Measurements from ENCODE around the gene GOLGA6D. TPM values are rescaled to one million over a fixed set of nuclear protein-coding genes. Genes with fewer than 3 reads are reported as not detected.

Gene GOLGA6D
- polyA plus RNA-seq, 3 donors = not detected

GRCh38 chr15:75335705-75336355 is 53.2 kb downstream of the GOLGA6D start, which contains the start of gene COMMD4:
TSS of gene COMMD4 (plus strand) at chr15:75336063. CDS start at chr15:75336090, 27 bp downstream.
- peaks cover 12 to 16% of the 10 kb centered on the region in 2 donors for H3K4me1 ChIP-seq (ENCODE audit: control insufficient read depth in 1 of 2, insufficient read depth in 2 of 2, low read length in 2 of 2)
- H3K79me2 ChIP-seq (ENCODE audit: insufficient read depth, low read length) = peaks cover 4% of the 10 kb centered on the region
- peak within 1 kb of the TSS in 6 of 7 donors; percentile 78 to 95 (median 89) for H3K27ac Mint-ChIP-seq
- intact Hi-C loops (cut with micrococcal nuclease) = no loop called here
- peak within 1 kb of the TSS; percentile 91 for H3K4me2 ChIP-seq (replicated peaks; ENCODE audit: extremely low read depth, low read length, poor library complexity, severe bottlenecking)
- H3K9ac ChIP-seq (ENCODE audit: insufficient read depth, low read length, poor library complexity, severe bottlenecking) = peak within 1 kb of the TSS; percentile 77
- no peaks in the 10 kb centered on the region for H3K9me3 ChIP-seq (replicated peaks in 1 of 2; ENCODE audit: control insufficient read depth in 1 of 2, insufficient read depth in 1 of 2, low read length in 2 of 2)
- peaks cover 0 to 4% (median 3%) of the 10 kb centered on the region in 3 donors for H3K27me3 Mint-ChIP-seq (ENCODE audit: low read depth in 3 of 3)
- peak within 1 kb of the TSS in 1 of 2 donors; percentile 61 for H3K27ac ChIP-seq (ENCODE audit: low read depth in 1 of 2, low read length in 2 of 2)
- no peaks in the 10 kb centered on the region for H3K27me3 ChIP-seq (ENCODE audit: control insufficient read depth in 2 of 2, insufficient read depth in 2 of 2, low read length in 2 of 2)
- DNase-seq = peak; percentile 47 to 84 (median 80)
- peaks cover 22% of the 10 kb centered on the region for H3K4me1 Mint-ChIP-seq
- H3K9me3 Mint-ChIP-seq = no peaks in the 10 kb centered on the region
- peaks cover 0 to 4% of the 10 kb centered on the region in 2 donors for H3K36me3 ChIP-seq (replicated peaks in 1 of 2; ENCODE audit: control insufficient read depth in 1 of 2, insufficient read depth in 2 of 2, low read length in 2 of 2)
- peak within 1 kb of the TSS; percentile 97 for H2AFZ ChIP-seq (ENCODE audit: insufficient read depth, low read depth, low read length, poor library complexity, severe bottlenecking)
- WGBS (ENCODE audit: insufficient coverage) = under 1% methylated on average over 30 of the region's 42 CpGs
- no peak for TF ChIP-seq CTCF (IDR thresholded peaks at IDR 0.05)
- H3K36me3 Mint-ChIP-seq = peaks cover 13 to 14% of the 10 kb centered on the region in 2 donors
- H3K4me3 ChIP-seq (replicated peaks in 1 of 3; ENCODE audit: low read depth in 2 of 3, low read length in 3 of 3) = peak within 1 kb of the TSS; percentile 57 to 89 (median 88)
- no peaks in the 10 kb centered on the region for H4K20me1 ChIP-seq (ENCODE audit: insufficient read depth, low read length)
- H3K4me3 Mint-ChIP-seq = peak within 1 kb of the TSS; percentile 97 to 99

GRCh38 chr15:75338661-75339240 is 56.1 kb downstream of the GOLGA6D start:
- Mint-ChIP-seq H3K27ac (no peak overlapping the region), H3K4me3 (no peak overlapping the region)

More at GRCh38 chr15:75338661-75339240, 56.1 kb downstream of the GOLGA6D start:
- H3K9me3 ChIP-seq (replicated peaks in 1 of 2; ENCODE audit: control insufficient read depth in 1 of 2, insufficient read depth in 1 of 2, low read length in 2 of 2) = no peaks in the 10 kb centered on the region
- no peak overlapping the region for H3K4me3 ChIP-seq (replicated peaks in 1 of 3; ENCODE audit: low read depth in 2 of 3, low read length in 3 of 3)
- no peak overlapping the region for H2AFZ ChIP-seq (ENCODE audit: insufficient read depth, low read depth, low read length, poor library complexity, severe bottlenecking)
- TF ChIP-seq CTCF (IDR thresholded peaks at IDR 0.05) = no peak
- Mint-ChIP-seq H3K27me3 (ENCODE audit: low read depth in 3 of 3) (peaks cover 4 to 12% (median 5%) of the 10 kb centered on the region in 3 donors), H3K4me1 (peaks cover 22% of the 10 kb centered on the region), H3K9me3 (peaks cover 0 to 1% (median 0%) of the 10 kb centered on the region in 7 donors), H3K36me3 (peaks cover 20 to 21% of the 10 kb centered on the region in 2 donors)
- H3K27ac ChIP-seq (ENCODE audit: low read depth in 1 of 2, low read length in 2 of 2) = no peak overlapping the region
- DNase-seq = no peak
- no peak overlapping the region for H3K4me2 ChIP-seq (replicated peaks; ENCODE audit: extremely low read depth, low read length, poor library complexity, severe bottlenecking)
- H3K36me3 ChIP-seq (replicated peaks in 1 of 2; ENCODE audit: control insufficient read depth in 1 of 2, insufficient read depth in 2 of 2, low read length in 2 of 2) = peaks cover 0 to 4% of the 10 kb centered on the region in 2 donors
- H3K27me3 ChIP-seq (ENCODE audit: control insufficient read depth in 2 of 2, insufficient read depth in 2 of 2, low read length in 2 of 2) = no peaks in the 10 kb centered on the region
- peaks cover 4% of the 10 kb centered on the region for H3K79me2 ChIP-seq (ENCODE audit: insufficient read depth, low read length)
- 100% methylated on average over 6 of the region's 11 CpGs for WGBS (ENCODE audit: insufficient coverage)
- no peak overlapping the region for H3K9ac ChIP-seq (ENCODE audit: insufficient read depth, low read length, poor library complexity, severe bottlenecking)
- intact Hi-C loops (cut with micrococcal nuclease) = no loop called here
- no peaks in the 10 kb centered on the region for H4K20me1 ChIP-seq (ENCODE audit: insufficient read depth, low read length)
- H3K4me1 ChIP-seq (ENCODE audit: control insufficient read depth in 1 of 2, insufficient read depth in 2 of 2, low read length in 2 of 2) = peaks cover 12 to 16% of the 10 kb centered on the region in 2 donors
